Suppressor macrophage (primary cell): ENCODE results near the gene IL21R.

Experiments used
- DNase-seq, 4 experiments: peaks; one replicate each; pipeline ENCODE4 v3.0.0-alpha.2; 2020 to 2022
- total RNA-seq, 17 experiments: gene quantifications; one replicate each; lab custom pipeline; 2026; ENCODE audit warnings: mixed read lengths in 6 of 17, inconsistent platforms in 3 of 17; lab: John Stamatoyannopoulos, UW

IL21R gene
- total RNA-seq, result 3.7 to 57.4 (median 14.6) reads per million in 17 experiments

DNA sequence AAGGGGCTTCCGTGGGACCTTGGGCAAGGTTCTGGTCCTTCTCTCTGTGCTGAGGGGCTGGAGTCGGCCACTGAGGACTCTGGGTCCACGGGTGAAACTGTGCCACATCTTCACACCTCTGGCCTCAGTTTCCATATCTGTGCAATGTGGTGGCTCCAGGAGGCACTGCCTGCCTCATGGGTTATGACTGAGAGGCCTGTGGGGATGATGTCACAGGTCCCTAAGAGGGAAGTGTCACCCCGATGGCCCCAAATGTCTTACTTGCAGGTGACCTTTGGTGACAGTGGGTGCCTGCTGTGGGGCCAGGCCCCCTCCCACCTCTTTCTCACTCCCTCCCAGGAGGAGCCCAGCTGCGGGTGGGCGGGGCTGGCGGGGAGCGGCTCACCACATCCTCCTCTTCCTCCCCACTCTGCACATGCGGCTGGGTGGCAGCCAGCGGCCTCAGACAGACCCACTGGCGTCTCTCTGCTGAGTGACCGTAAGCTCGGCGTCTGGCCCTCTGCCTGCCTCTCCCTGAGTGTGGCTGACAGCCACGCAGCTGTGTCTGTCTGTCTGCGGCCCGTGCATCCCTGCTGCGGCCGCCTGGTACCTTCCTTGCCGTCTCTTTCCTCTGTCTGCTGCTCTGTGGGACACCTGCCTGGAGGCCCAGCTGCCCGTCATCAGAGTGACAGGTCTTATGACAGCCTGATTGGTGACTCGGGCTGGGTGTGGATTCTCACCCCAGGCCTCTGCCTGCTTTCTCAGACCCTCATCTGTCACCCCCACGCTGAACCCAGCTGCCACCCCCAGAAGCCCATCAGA lies at the start of gene IL21R:
IL21R (plus strand) TSS at position 407 of the 801 bp plus-strand sequence. CDS start 27,898 bp downstream, outside the sequence.
- DNase-seq, result peak; percentile 71 to 92 (median 88)

DNA sequence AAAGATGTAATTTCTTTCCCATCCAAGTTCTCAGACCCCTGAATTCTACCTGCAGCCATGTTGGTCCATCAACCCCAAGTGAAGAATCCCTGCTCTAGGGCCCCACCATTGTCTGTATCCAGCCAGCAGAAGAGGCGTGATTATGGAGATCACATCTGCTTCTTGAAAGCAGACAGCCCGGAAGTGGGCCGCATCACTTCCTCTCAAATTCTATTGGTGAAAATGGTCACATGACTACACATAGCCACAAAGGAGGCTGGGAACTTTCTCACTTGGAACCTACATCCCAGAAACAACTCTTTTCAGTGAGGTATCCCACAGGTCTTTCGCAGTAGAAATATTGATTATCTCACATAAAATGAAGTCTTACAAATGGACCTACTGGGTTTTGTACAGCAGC lies 48.1 kb upstream of the IL21R start:
- DNase-seq, result no peak

DNA sequence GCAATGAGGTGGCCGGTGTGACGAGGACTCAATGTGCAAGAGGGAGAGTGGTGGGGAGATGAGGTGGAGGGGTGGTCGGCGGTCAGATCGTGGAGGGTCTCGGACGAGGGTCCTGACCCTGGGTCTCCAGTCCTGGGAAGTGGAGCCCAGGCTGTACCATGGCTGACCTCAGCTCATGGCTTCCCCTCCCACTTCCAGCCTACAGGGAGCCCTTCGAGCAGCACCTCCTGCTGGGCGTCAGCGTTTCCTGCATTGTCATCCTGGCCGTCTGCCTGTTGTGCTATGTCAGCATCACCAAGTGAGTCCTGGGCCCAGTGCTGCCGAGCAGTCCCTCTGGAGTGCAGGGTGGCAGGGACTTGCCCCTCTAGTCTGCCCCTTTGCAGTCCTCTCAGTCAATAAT lies 46.4 kb upstream of the IL21R start:
- DNase-seq, result peak; percentile 67 to 77 (median 72)

DNA sequence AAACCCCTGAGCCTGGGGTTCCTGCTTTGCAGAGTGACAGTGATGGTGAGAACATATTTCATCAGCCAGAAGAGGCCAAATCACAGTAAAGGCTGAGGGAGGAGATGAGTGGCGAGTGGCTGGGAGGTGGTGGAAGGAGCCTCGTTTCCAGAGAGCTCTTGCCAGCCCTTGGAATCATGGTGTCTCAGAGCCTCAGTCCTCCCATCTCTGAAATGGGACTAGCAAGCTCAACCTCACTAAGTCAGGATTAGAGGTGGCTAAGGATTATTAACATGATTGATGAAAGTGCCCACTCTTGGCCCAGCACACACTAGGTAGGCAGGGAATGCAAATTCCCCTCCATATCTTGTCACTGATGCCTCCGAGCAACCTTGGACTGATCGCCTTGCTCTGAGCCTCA lies 45.2 kb upstream of the IL21R start:
- DNase-seq, result no peak

DNA sequence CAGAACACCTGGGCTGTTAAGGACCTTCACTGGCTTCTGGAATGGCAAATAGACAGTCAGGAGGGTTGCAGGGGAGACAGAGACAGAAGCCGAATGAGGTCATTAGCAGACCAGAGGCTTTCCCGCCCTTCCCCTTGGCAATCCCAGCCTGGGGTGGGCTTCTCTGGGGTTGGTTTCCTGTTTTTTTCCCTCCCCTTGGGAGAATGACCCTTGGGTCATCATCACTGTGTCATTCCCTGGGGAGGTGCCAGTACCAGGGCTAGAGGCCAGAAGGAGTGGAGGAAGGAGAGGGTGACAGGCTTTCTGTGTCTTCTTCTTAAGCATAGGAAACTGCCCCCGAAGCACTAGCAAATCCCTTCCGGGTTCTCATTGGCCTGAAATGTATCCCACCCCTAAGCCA lies 42.9 kb upstream of the IL21R start:
- DNase-seq, result no peak

DNA sequence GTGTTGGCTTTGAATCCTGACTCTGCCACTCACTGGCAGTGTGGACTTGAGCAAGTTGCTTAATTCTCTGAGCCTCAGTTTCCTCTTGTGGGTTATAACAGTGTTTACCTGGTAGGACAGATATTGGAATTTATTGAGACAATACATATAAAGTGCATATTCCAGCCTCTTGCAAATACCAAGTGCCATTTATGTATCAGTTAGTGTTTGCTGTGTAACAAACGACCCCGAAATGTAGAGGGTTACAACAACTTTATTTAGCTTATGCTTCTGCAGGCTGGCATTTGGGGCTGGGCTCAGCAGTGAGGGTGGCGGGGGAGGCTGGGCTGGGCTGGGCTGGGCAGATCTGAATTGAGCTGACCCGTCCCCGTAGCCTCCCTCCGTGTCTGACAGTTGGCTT lies 42.4 kb upstream of the IL21R start:
- DNase-seq, result no peak

DNA sequence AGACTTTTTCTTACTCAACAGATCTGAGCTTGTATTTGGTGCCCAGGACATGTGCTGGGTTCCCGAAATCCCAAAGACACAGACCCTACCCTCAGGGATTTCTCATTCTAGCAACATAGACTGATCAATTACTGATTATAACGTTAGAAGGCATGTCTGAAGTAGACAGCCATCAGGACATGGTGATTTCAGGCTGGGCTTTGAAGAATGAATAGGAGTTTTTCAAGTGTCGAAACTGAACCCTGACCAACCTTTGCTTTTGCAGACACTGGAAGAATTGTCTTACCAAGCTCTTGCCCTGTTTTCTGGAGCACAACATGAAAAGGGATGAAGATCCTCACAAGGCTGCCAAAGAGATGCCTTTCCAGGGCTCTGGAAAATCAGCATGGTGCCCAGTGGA lies 40.0 kb upstream of the IL21R start:
- no peak for DNase-seq

DNA sequence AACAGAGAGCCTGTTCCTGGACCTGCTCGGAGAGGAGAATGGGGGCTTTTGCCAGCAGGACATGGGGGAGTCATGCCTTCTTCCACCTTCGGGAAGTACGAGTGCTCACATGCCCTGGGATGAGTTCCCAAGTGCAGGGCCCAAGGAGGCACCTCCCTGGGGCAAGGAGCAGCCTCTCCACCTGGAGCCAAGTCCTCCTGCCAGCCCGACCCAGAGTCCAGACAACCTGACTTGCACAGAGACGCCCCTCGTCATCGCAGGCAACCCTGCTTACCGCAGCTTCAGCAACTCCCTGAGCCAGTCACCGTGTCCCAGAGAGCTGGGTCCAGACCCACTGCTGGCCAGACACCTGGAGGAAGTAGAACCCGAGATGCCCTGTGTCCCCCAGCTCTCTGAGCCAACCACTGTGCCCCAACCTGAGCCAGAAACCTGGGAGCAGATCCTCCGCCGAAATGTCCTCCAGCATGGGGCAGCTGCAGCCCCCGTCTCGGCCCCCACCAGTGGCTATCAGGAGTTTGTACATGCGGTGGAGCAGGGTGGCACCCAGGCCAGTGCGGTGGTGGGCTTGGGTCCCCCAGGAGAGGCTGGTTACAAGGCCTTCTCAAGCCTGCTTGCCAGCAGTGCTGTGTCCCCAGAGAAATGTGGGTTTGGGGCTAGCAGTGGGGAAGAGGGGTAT lies 39.3 kb upstream of the IL21R start:
- no peak for DNase-seq

DNA sequence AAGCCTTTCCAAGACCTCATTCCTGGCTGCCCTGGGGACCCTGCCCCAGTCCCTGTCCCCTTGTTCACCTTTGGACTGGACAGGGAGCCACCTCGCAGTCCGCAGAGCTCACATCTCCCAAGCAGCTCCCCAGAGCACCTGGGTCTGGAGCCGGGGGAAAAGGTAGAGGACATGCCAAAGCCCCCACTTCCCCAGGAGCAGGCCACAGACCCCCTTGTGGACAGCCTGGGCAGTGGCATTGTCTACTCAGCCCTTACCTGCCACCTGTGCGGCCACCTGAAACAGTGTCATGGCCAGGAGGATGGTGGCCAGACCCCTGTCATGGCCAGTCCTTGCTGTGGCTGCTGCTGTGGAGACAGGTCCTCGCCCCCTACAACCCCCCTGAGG lies 38.7 kb upstream of the IL21R start:
- DNase-seq, result no peak

DNA sequence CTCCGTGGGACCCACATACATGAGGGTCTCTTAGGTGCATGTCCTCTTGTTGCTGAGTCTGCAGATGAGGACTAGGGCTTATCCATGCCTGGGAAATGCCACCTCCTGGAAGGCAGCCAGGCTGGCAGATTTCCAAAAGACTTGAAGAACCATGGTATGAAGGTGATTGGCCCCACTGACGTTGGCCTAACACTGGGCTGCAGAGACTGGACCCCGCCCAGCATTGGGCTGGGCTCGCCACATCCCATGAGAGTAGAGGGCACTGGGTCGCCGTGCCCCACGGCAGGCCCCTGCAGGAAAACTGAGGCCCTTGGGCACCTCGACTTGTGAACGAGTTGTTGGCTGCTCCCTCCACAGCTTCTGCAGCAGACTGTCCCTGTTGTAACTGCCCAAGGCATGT lies 38.2 kb upstream of the IL21R start:
- DNase-seq, result no peak

DNA sequence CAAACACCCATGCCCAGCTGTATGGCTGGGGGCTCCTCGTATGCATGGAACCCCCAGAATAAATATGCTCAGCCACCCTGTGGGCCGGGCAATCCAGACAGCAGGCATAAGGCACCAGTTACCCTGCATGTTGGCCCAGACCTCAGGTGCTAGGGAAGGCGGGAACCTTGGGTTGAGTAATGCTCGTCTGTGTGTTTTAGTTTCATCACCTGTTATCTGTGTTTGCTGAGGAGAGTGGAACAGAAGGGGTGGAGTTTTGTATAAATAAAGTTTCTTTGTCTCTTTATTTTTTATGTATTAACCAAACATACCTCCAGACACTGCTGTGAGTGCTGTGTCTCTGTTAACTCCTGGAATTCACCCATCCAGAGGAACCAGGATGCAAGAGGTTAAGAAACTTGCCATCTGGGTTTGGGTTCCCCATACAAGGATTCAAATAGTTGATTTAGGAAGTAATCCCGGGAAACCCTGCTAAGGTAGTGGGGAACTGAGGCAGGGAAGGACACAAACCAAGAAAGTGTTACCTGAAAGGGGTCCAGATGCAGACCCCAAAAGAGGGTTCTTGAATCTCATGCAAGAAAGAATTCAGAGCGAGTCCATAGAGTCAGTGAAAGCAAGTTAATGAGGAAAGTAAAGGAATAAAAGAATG lies 37.4 kb upstream of the IL21R start:
- no peak for DNase-seq

DNA sequence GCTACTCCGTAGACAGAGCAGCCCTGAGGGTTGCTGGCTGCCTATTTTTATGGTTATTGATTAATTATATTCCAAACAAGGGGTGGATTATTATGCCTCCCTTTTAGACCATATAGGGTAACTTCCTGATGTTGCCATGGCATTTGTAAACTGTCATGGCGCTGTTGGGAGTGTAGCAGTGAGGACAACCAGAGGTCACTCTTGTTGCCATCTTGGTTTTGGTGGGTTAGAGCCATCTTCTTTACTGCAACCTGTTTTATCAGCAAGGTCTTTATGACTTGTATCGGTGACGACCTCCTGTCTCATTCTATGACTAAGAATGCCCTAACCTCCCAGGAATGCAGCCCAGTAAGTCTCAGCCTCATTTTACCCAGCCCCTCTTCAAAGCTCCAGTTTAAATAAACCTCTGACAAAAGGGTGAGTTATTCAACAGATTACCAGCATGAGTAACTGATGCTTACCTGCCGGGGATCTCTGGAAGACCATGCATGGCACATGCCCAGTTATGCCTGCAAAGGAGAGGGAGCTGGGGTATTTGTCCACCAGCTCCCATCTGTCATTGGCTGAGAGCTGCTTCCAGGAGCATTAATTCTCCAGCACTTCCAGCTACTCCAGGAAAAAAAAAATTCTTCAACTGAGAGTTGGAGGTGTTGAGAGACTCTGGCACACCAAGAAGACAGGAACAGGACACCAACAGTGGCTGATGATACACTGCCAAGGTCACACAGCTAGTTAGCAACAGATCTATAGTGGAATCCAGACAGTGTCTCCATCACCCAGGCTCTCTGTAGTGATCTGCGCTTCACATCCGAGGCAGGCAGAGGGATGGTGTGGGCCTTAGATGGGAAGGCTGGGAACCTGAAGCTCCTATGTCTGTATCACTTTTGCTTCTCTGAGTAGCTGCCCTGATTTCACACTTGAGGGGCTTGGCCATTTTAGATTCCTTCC lies 36.6 kb upstream of the IL21R start:
- DNase-seq, result no peak

DNA sequence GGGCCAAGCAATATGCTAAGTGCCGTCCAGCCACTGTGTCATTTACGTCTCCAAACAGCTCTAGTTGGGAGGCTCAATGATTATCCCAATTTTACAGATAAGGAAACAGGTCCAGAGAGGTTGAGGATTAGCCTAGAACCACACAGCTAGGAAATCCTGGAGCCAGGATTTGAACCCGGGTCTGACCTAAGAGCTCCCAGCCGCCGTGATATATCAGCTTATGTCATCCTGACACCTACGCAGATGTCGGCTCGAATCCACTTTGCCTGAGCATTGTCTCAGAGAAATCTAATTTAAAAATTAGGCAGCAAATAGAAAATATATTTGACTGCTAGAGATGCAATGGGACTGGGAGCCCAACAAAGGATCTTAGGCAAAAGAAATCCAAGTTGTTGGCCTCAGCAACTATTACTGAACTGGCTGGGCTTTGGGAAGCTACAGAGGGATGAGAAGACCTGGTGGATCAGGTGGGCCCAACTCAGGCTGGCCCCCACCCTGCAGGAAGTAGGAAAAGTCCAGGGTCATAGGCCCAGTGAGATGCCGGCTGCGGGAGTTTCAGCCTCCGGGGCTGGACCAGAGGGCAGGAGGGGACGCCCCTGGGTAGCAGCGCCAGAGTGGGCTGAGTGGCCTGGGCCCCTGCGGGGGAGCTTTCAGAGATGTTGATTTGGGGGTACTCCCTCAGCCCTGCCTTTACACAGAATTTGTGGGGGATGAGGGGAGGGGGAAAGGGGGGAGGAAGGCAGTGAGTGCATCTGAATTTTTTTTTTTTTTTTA lies 35.1 kb upstream of the IL21R start:
- peak in 1 of 4 experiments; percentile 30 for DNase-seq

DNA sequence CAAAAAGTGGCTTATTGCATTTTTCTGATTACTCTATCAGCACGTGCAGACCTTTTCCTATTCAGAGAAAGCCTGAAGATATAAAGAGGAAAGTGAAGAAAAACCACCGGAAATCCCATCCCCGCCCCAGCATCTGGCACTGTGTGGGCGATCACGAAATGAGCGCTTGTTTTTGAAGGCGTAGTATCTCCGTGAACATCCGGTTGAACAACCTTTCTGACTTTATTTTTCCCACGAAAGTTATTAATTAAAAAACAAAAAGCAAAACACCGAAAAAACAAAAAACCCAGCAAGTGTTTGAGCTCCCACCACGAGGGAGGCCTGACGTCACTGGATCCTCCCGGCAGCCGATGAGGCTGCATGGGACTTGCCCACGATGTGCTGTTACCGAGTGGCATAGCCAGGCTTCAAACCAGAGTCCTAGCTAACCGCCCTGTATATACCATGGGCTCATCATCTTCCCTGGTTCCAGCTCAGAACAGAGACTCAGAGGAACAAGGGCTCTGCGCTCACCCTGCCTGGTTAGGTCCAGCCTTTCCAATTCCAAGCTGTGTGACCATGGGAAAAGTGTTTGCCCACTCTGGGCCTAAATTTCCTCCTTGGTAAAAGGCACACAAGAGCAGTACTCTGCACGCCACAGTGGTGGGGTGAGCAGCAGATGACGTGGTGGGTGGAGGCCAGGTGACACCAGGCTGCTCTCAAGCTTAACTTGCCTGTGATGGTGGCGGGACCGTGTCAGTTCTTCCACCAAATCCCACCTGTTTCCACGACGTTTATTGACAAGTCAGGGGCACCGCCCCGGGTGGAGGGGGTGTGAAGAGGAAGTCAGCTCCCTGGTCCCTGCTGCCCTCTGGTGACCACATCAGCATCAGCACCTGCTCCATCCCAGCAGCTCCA lies 34.3 kb upstream of the IL21R start:
- peak; percentile 76 to 89 (median 85) for DNase-seq

DNA sequence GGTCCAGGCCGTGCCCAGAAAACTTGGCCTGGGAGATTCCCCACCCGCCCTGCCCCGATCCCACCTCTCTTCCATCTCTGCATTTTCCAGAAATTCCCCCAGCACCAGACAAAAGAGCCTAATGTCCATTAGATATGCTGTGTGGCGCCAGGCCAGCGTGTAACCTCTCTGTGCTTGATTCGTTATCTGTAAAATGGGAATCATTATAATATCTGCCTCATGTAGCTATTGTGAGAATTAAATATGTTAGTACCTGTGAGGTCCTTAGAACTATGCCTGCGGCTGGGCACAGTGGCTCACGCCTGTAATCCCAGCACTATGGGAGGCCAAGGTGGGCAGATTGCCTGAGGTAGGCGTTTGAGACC lies 33.6 kb upstream of the IL21R start:
- no peak for DNase-seq

DNA sequence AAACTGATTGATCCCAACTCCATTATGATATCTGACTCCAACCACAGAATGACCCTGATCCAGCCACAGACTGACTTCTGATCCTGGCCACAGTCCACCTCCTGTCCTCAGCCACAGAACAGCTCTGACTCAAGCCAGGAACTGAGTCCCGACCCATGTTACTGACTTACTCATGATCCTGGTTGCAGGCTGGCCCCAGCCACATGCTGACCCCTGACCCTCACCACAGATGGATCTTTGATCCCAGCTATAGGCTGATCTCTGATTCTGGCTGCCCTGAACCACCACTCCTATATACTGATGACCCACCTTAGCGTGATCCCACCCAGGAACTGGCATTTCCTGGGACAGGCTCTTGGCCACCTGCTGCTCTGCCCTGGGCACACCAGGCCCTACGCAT lies 32.2 kb upstream of the IL21R start:
- no peak for DNase-seq

DNA sequence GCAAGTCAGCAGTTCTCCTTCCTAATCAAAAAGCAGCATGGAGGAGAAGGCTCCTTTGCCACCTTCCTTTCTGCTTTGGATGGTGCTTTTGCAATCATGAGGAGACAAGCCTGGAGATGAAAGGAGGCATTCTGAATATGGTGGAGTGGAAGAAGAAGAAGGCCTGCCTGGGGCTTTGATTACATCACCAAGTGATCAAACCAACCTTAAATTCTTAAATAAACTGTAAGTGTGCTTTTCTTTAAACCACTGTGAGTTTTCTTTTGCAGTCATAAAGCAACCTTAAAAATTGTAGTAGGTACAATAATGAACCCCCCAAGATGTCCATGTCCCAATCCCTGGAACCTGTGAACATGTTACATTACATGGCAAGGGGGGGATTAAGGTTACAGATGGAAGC lies 31.7 kb upstream of the IL21R start:
- DNase-seq, result peak in 2 of 4 experiments; percentile 46 to 49

DNA sequence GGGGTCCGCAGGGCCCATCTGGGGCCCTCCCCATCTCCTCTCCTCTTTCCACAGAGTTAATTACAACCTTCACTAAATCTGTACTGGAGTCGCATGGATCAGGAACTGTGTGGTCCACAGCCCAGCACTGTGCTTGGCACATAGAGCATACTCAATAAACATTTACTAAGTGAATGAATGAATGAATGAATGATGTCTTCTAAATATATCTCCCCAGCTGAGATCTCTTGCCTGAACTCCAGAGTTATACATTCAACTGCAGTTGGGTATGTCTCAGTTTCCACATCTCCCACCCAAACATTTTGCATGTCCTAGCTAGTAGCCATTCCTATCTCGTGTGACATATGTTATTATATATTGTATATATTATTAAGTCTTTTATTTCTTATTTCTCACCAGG lies 28.7 kb upstream of the IL21R start:
- no peak for DNase-seq

DNA sequence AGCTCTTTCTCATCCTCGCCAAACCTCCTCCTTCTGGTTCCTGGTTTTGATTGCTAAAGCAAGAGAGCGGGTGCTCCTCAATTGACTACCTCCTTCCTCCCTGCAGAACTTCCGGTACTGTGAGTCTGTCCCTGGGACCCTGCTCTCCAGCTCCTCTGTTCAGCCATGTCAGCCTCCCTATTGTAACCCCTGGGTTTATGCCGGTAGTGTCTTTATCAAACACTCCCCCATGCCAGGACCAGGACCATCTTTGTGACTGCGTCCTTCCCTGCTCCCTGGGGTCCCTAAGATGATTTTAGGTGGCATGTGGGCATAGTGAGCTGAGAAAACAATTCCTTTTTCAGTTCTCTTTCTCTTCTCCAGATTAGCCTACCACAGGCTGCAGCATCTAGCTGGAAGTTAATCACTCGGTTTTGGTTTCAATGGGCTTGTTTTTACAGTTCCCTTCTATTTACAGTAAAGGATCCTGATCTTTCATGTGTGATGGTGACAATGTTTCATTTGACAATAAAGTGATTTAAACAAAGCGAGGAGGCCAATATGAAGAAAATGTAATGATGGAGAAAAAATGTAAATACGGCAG lies 27.7 kb upstream of the IL21R start:
- DNase-seq, result peak; percentile 52 to 80 (median 72)

DNA sequence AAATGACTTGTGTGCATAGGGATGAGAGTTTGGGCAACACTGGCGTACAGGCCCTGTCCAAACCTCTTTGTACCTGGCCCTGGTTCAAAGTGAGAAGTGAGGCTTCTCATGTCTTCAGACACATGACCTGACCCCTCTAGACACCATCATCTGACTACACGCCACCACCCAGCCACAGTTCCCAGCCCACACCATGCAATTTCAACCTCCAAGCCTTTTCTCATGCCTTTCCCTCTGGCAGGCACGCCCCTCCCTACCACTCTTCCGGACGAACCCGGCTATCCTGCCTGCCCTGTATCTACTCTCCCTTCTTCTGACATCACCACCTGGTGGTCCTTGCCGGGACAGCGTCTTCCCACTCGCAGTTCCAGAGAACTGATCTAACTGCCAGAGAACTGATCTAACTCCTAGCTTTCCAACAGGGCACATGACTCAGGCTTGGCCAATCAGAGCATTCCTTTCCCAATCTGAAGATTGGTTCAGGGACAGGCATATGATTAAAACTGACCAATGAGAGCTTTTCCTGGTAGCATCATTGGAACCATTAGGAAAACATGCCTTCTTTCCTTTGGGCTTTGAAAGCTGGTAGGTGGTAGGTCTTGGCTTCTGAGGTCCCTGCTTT lies 27.1 kb upstream of the IL21R start:
- DNase-seq, result peak; percentile 59 to 88 (median 82)
